ENCODE results near the gene TNFRSF1B. TPM values are rescaled to one million over a fixed set of nuclear protein-coding genes. Genes with fewer than 3 reads are reported as not detected.

Gene TNFRSF1B
- total and polyA plus RNA-seq, 2 of the 8 experiments (the other 6 are each of a cell fraction or from before 2014, with no cell fraction given), result 1.7 to 2.9 TPM

DNA sequence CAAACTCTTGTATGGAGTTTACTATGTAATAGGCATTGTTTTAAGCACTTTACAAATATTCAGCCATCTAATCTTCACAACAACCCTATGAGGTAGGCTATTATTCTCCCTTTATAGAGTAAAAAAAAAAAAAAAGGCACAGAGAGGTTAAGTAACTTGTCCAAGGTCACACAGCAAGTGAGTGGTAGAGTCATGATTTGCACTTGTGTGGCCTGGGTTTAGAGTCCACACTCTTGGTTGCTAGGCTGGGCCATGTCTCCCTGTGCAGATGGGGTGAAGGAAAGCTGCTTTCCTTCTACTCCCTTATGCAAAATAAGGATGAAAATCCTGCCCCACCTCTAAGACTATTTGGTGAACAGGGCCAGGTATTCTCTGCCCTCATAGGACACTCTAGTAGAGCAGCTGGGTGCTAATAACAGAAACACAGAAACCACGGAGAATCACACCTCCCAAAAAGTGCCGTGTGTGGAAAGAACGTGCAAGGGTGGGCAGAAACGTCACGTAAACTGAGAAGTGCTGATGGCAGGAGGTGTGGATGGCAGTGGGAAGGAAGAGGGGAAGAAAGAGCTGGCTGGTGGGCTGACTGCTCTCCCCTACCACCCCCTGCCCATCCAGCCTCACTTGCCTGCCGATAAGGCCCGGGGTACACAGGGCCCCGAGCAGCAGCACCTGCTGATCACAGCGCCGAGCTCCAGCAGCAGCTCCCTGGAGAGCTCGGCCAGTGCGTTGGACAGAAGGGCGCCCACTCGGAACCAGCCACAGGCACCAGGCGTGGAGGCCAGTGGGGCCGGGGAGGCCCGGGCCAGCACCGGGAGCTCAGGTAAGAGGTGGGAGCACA, 34.8 kb downstream of the TNFRSF1B start:
- Histone ChIP-seq H2BK120ac (replicated peaks; ENCODE audit: low read depth, low read length) (no peak overlapping the region), H3K79me1 (ENCODE audit: low read depth, low read length) (no peaks in the 10 kb centered on the region), H3K56ac (replicated peaks; ENCODE audit: insufficient read length, low read depth, low read length) (no peak overlapping the region), H3K4ac (replicated peaks; ENCODE audit: insufficient read length, low read depth, low read length) (peak overlapping the region; percentile 81), H2BK12ac (ENCODE audit: low read depth, low read length) (no peak overlapping the region), H3K18ac (ENCODE audit: extremely low read depth, low read length) (peak overlapping the region; percentile 71; the same call in 1 of the 2 replicates), H3K14ac (ENCODE audit: insufficient read length) (no peak overlapping the region), H3K9ac (replicated peaks in 1 of 4; ENCODE audit: extremely low read depth in 1 of 4, low read depth in 3 of 4, low read length in 3 of 4) (no peak overlapping the region), H3K36me3 (ENCODE audit: control insufficient read depth in 2 of 4, insufficient read depth in 4 of 4, low read length in 3 of 4) (no peaks in the 10 kb centered on the region), H3K23ac (ENCODE audit: insufficient read length) (no peak overlapping the region), H3K27me3 (replicated peaks in 1 of 4; ENCODE audit: control insufficient read depth in 3 of 4, extremely low read depth in 1 of 4, insufficient read depth in 3 of 4, low read length in 3 of 4) (no peaks in the 10 kb centered on the region), H3K23me2 (ENCODE audit: low read depth, low read length) (peaks cover 3% of the 10 kb centered on the region; the same call in 1 of the 2 replicates), H4K5ac (ENCODE audit: insufficient read length, low read depth, low read length) (no peak overlapping the region), H3K27ac (ENCODE audit: low read depth, low read length) (no peak overlapping the region), H3K9me3 (ENCODE audit: insufficient read depth in 2 of 2, low read depth in 1 of 2, low read length in 1 of 2) (no peaks in the 10 kb centered on the region), H3K4me1 (replicated peaks in 1 of 4; ENCODE audit: control insufficient read depth in 3 of 4, insufficient read depth in 4 of 4, low read length in 3 of 4) (peaks cover 3 to 11% (median 8%) of the 10 kb centered on the region in 4 experiments), H3K4me3 (ENCODE audit: extremely low read depth in 1 of 4, insufficient read depth in 2 of 4, low read depth in 3 of 4, low read length in 4 of 4) (no peak overlapping the region), H2BK20ac (ENCODE audit: low read length) (no peak overlapping the region), H3K79me2 (ENCODE audit: control insufficient read depth in 1 of 2, insufficient read depth in 2 of 2, low read length in 2 of 2) (no peaks in the 10 kb centered on the region), H4K8ac (ENCODE audit: extremely low read depth, insufficient read depth, low read length) (no peak overlapping the region), H2AFZ (ENCODE audit: low read length) (no peak overlapping the region), H4K20me1 (replicated peaks in 1 of 2; ENCODE audit: control insufficient read depth in 1 of 2, insufficient read depth in 2 of 2, low read length in 2 of 2) (peaks cover 0 to 1% of the 10 kb centered on the region in 2 experiments), H4K91ac (replicated peaks; ENCODE audit: insufficient read length, low read length) (peak overlapping the region; percentile 46), H2BK5ac (ENCODE audit: low read depth, low read length) (no peak overlapping the region), H2BK15ac (ENCODE audit: low read length) (no peak overlapping the region), H2AK5ac (ENCODE audit: low read depth, low read length) (0 out of 2 replicates have a peak overlapping the region, but pooled peaks have one; percentile 16), H3K4me2 (ENCODE audit: insufficient read depth in 1 of 2, low read depth in 2 of 2, low read length in 2 of 2) (no peak overlapping the region)
- ChIA-PET CTCF (ENCODE audit: partially characterized antibody) (interaction anchor here (0.6 to 17.0 kb wide), 9 partner anchors 7 to 95 kb away, joined by 3 to 503 read pairs (median 4); no protein-coding TSS in a partner anchor), POLR2A (ENCODE audit: partially characterized antibody) (no interaction called here)
- DNase-seq (ENCODE audit: low read depth in 1 of 2, low spot score in 2 of 2) (no peak), FAIRE-seq (no peak)
- 88% methylated on average over 14 of the region's 18 CpGs; no CpG with 5 or more reads in 1 of the 2 experiments for WGBS, 2 experiments (ENCODE audit: extremely low coverage in 1 of 2, insufficient coverage in 1 of 2, insufficient read length in 1 of 2, insufficient replicate concordance in 2 of 2, low coverage in 1 of 2, low lambda C conversion rate in 2 of 2, missing lambda C conversion rate in 1 of 2)
- TF ChIP-seq, protein P1, sequence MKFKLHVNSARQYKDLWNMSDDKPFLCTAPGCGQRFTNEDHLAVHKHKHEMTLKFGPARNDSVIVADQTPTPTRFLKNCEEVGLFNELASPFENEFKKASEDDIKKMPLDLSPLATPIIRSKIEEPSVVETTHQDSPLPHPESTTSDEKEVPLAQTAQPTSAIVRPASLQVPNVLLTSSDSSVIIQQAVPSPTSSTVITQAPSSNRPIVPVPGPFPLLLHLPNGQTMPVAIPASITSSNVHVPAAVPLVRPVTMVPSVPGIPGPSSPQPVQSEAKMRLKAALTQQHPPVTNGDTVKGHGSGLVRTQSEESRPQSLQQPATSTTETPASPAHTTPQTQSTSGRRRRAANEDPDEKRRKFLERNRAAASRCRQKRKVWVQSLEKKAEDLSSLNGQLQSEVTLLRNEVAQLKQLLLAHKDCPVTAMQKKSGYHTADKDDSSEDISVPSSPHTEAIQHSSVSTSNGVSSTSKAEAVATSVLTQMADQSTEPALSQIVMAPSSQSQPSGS (IDR thresholded peaks at IDR 0.05; ENCODE audit: low read length), result no peak
- TF ChIP-seq, protein P2, sequence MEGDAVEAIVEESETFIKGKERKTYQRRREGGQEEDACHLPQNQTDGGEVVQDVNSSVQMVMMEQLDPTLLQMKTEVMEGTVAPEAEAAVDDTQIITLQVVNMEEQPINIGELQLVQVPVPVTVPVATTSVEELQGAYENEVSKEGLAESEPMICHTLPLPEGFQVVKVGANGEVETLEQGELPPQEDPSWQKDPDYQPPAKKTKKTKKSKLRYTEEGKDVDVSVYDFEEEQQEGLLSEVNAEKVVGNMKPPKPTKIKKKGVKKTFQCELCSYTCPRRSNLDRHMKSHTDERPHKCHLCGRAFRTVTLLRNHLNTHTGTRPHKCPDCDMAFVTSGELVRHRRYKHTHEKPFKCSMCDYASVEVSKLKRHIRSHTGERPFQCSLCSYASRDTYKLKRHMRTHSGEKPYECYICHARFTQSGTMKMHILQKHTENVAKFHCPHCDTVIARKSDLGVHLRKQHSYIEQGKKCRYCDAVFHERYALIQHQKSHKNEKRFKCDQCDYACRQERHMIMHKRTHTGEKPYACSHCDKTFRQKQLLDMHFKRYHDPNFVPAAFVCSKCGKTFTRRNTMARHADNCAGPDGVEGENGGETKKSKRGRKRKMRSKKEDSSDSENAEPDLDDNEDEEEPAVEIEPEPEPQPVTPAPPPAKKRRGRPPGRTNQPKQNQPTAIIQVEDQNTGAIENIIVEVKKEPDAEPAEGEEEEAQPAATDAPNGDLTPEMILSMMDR (IDR thresholded peaks at IDR 0.05; ENCODE audit: control extremely low read depth in 1 of 3, insufficient read depth in 1 of 3, low read depth in 1 of 3, low read length in 3 of 3), result no peak
- TF ChIP-seq HDAC2 (IDR thresholded peaks at IDR 0.05; ENCODE audit: borderline replicate concordance in 1 of 2, low read depth in 2 of 2, low read length in 2 of 2) (peak in 1 of 2 experiments; percentile 49; a peak in 1 of 4 replicates), EZH2 (IDR thresholded peaks at IDR 0.05; ENCODE audit: low read depth, low read length, severe bottlenecking) (no peak)
- TF ChIP-seq, protein P3, sequence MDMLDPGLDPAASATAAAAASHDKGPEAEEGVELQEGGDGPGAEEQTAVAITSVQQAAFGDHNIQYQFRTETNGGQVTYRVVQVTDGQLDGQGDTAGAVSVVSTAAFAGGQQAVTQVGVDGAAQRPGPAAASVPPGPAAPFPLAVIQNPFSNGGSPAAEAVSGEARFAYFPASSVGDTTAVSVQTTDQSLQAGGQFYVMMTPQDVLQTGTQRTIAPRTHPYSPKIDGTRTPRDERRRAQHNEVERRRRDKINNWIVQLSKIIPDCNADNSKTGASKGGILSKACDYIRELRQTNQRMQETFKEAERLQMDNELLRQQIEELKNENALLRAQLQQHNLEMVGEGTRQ (IDR thresholded peaks at IDR 0.05; ENCODE audit: low read length), result no peak

Data from H1 (cell line).